GM18498 (cell line): ENCODE results near the gene RBFOX2.
"Not testable (repeated sequence)": the region's sequence is repeated elsewhere in the genome, so short reads cannot be mapped to it uniquely, and the experiment has no call there.

Source experiments
- ATAC-seq: cut with Tn5 transposase; IDR thresholded peaks from one replicate; pipeline ENCODE4 v1.9.1; 2021; ENCODE audit warnings: mild to moderate bottlenecking, moderate library complexity; ENCODE audit not compliant: unreplicated experiment

RBFOX2 gene, protein sequence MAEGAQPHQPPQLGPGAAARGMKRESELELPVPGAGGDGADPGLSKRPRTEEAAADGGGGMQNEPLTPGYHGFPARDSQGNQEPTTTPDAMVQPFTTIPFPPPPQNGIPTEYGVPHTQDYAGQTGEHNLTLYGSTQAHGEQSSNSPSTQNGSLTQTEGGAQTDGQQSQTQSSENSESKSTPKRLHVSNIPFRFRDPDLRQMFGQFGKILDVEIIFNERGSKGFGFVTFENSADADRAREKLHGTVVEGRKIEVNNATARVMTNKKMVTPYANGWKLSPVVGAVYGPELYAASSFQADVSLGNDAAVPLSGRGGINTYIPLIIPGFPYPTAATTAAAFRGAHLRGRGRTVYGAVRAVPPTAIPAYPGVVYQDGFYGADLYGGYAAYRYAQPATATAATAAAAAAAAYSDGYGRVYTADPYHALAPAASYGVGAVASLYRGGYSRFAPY

GRCh38 chr22:36028646-36029405, at the start of gene RBFOX2:
RBFOX2 (minus strand) TSS chr22:36028824; CDS start chr22:36028425, 399 bp downstream.
- no peak for ATAC-seq

DNA sequence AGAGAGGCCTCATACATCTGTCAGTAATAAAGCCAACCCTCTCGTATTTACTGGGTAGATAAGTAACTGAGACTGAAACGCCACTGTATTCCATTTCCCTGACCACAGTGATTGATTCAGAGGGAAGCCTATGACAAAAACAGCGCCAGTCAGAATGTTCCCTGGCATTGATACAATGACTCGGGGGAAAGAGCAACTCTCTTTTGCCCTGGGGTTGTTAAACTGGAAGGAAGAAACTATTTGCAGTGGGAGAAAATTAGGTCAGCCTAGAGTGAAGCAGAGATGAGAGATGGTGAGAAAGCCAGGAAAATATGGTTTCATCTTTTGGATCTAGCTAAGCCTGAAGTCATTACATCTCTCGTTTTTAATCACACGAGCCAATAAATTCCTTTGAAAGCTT, 48.6 kb upstream of the RBFOX2 start:
- ATAC-seq, result no peak

DNA sequence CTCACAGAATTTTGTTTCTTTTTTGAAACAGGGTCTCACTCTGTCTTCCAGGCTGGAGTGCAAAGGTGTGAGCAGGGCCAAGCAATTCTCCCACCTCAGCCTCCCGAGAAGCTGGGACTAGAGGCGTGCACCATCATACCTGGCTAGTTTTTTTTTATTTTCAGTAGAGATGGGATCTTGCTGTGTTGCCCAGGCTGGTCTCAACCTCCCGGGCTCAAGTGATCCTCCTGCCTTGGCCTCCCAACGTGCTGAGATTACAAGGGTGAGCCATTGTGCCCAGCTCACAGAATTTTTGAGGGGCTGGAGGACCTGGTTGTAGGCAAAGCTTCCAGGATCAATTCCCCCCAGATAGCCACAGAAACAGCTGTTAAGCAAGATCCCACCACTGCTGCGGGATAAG, 47.1 kb upstream of the RBFOX2 start:
- ATAC-seq, result no peak

DNA sequence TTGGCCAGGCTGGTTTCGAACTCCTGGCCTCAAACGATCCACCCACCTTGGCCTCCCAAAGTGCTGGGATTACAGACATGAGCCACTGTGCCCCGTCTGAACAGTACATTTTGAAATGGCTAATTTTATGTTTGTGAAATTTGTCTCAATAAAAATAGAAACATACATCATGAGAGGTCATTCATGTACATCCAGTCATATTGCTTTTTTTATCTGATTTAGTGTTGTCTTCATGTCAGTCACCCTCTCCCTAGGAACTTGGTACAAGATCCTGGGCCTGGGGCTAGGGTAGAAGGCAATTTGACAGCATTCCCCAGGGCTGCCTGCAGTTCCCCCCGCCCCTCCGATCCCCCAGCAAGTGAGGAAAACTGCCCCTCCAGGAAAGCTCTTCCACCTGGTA, 46.6 kb upstream of the RBFOX2 start:
- ATAC-seq, result no peak

GRCh38 chr22:36073476-36073875, 44.9 kb upstream of the RBFOX2 start:
- ATAC-seq, result no peak

DNA sequence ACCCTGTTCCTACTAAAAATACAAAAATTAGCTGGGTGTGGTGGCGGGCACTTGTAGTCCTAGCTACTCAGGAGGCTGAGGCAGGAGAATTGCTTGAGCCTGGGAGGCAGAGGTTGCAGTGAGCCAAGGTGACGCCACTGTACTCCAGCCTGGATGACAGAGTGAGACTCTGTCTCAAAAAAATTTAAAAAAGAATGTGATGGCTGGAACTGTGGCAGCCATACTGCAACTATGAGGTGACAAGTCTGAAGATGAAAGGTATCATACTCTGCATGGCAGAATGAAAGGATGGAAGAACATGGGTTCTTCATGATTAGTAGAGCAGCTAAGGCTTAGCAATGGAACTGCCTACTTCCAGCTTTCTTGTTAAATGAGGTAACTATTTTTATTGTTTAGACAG, 42.0 kb upstream of the RBFOX2 start:
- ATAC-seq, result not testable (repeated sequence)

- ATAC-seq, result no peak
Observed at GRCh38 chr22:36069368-36069767, 40.7 kb upstream of the RBFOX2 start.

- no peak for ATAC-seq
Observed at GRCh38 chr22:36068776-36069344, 40.2 kb upstream of the RBFOX2 start.

DNA sequence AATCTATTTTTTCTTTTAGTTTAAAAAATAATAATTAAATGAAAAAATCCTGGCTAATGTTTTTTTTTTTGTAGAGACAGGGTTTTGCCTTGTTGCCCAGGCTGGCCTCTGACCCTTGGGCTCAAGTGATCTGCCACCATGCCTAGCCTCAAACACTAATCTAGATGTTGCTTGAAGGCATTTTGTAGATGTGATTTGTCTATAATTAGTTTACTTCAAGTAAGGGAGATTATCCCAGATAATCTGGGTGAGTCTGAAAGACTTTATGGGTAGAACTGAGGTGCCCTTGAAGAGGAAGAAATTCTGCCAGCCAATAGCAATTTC, 38.6 kb upstream of the RBFOX2 start:
- ATAC-seq, result no peak

- ATAC-seq, result no peak
Observed at GRCh38 chr22:36065775-36066544, 37.3 kb upstream of the RBFOX2 start.

DNA sequence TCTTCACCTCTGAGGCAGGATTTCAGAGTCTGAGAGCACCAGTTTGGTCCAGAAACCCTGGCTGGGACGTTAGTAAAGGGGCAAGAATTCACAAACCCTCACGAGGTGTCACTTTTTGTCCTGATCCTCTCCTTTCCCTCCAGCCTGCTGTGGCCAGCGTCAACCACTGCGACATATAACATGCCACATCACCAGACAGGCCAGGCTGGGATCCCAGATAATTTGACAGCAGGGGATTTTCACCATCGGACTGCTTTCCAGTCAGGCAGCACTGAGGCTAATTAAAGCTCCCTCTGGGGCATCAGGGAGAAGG, 36.8 kb upstream of the RBFOX2 start:
- ATAC-seq, result no peak

GRCh38 chr22:36064358-36064757, 35.7 kb upstream of the RBFOX2 start:
- ATAC-seq, result no peak

DNA sequence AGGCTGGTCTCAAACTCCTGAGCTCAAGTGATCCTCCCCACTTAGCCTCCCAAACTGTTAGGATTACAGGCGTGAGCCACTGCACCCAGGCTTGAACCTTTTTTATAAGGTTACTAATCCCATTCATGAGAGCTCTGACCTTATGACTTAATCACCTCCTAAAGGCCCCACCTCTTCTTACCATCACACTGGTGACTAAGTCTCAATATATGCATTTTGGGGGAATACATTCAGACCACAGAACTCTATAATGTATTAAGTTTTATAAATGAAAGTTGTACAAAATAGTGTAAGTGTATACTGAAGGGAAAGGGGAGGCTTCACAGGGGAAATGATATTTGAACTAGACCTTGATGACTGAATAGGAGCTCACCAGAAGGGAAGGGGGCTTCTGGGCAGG, 28.4 kb upstream of the RBFOX2 start:
- no peak for ATAC-seq

- no peak for ATAC-seq
Observed at GRCh38 chr22:36055376-36056295, 27.0 kb upstream of the RBFOX2 start.

- not testable (repeated sequence) for ATAC-seq
Observed at GRCh38 chr22:36054446-36054845, 25.8 kb upstream of the RBFOX2 start.

- no peak for ATAC-seq
Observed at GRCh38 chr22:36053242-36054147, 24.9 kb upstream of the RBFOX2 start.

DNA sequence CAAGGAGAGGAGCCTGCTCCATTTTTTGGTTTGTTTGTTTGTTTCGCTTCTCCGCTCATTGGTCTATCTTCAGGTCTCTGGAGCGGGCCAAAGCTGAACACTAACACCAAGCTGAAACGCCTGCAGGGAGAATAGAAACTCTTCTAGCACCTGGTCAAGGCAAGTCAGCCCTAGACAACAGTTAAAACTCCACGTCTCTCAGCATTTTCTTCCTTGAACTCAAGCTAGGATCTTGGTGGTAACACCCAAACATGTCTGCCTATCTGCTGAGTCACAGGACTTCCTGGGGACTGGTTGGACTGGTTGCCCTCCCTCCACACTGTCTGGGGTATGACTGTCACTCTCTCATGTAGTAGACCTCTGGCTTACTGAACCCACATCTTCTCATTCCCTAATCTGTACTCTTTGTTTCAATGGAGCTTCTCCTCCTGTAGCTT, 23.9 kb upstream of the RBFOX2 start:
- ATAC-seq, result no peak

- ATAC-seq, result no peak
Observed at GRCh38 chr22:36049678-36049997, 21.0 kb upstream of the RBFOX2 start.

DNA sequence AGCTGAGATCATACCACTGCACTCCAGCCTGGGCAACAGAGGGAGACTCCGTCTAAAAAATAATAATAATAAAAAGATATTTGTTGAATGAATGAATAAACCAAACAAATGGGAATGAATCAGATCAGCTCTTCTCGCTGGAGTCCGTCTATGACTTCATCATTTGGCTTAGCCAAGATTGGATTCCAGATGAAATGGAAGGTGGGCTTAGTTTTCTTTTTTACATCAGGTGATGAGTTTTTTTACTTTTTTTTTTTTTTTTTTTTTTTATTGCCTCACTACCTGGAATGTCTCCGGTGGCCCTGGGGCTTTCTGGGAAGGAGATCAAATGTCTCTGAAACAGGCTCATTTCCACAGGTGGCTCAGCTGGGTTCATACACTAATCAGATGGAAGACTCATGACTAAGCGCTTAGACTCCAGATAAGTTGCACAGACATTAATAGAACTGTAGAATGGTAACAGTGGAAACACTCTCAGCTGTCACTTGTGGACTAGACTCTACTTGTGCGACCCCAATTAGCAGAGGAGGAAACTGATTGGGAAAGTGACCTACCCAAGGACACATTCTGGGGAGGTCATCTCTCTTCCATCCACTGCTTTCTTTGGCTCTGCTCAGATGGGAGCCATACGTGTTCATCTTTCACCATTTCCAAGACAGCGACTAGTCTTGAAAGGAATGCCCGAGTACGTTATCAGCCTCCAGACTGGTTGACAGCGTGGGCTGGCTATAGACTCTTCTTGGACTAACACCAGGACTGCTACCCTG, 20.5 kb upstream of the RBFOX2 start:
- ATAC-seq, result no peak
